Testis (tissue), 2 donors: Measurements from ENCODE around the gene SP5.
A peak's percentile ranks its signal among the peaks of the same experiment; 100 is the strongest.

ENCODE experiments used
- POLR2A ChIP-seq: fragments of 450-650 bp; IDR thresholded peaks from one replicate; pipeline ENCODE4 v1.6.1; 2017; ENCODE audit warnings: antibody characterized with exemption, mild to moderate bottlenecking, moderate library complexity
- TF ChIP-seq, protein P1 (sequence below), 3 experiments: fragments of 450-650 bp in 2 of 3; fragments of 200-600 bp in 1 of 3; sonication (generic) in 1 of 3; IDR thresholded peaks; one replicate each; pipeline ENCODE4 v1.5.1; 2016 to 2019; ENCODE audit warnings: antibody characterized with exemption in 3 of 3, mild to moderate bottlenecking in 2 of 3, moderate library complexity in 1 of 3

DNA sequence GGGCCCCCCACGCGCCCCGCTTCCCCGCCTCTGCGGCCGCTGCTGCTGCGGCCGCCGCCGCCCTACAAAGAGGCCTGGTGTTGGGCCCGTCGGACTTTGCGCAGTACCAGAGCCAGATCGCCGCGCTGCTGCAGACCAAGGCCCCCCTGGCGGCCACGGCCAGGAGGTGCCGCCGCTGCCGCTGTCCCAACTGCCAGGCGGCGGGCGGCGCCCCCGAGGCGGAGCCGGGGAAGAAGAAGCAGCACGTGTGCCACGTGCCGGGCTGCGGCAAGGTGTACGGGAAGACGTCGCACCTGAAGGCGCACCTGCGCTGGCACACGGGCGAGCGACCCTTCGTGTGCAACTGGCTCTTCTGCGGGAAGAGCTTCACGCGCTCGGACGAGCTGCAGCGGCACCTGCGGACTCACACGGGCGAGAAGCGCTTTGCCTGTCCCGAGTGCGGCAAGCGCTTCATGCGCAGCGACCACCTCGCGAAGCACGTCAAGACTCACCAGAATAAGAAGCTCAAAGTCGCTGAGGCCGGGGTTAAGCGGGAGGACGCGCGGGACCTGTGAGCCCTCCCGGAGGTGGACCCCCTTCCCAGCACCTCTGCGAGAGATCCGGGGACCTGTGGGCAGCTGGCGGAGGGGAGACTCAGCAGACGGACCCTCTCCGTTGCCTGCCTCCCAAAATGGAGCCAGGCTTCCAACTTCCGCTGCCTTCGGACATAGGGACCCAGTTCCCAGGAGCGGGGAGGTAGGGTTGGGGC, 1.9 kb downstream of the SP5 start:
- TF ChIP-seq, protein P1, sequence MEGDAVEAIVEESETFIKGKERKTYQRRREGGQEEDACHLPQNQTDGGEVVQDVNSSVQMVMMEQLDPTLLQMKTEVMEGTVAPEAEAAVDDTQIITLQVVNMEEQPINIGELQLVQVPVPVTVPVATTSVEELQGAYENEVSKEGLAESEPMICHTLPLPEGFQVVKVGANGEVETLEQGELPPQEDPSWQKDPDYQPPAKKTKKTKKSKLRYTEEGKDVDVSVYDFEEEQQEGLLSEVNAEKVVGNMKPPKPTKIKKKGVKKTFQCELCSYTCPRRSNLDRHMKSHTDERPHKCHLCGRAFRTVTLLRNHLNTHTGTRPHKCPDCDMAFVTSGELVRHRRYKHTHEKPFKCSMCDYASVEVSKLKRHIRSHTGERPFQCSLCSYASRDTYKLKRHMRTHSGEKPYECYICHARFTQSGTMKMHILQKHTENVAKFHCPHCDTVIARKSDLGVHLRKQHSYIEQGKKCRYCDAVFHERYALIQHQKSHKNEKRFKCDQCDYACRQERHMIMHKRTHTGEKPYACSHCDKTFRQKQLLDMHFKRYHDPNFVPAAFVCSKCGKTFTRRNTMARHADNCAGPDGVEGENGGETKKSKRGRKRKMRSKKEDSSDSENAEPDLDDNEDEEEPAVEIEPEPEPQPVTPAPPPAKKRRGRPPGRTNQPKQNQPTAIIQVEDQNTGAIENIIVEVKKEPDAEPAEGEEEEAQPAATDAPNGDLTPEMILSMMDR (IDR thresholded peaks at IDR 0.05), result peak; percentile 49 to 64 (median 57)
- TF ChIP-seq POLR2A, result no peak
